ENCODE data around the gene GPATCH8.
"Not testable (repeated sequence)": the region's sequence is repeated elsewhere in the genome, so short reads cannot be mapped to it uniquely, and the experiment has no call there.

GPATCH8 gene

DNA sequence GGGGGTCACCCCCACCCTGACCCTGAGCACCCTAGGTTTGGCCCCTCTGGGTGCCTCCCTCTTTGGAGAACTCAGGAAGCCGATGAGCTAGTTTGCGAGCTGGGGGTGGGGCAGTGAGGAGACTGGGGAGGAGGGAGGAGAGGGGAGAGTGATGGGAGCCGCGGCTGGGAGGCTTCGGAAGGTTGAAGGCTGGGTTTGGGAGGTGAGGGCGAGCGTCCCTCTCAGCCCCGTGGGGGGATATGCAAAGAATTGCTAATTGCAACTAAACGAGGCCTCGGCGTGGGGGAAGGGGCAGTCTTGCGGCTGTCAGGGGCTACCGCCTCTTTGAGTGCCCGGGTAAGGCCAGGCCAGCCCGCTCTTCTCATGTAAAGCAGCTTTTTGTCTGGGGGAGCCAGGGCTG is 36.5 kb upstream of the GPATCH8 start:
- DNase-seq: no peak
- TF ChIP-seq POLR2A (IDR thresholded peaks at IDR 0.05; ENCODE audit: low read length) (no peak), GATA1 (IDR thresholded peaks at IDR 0.05; ENCODE audit: low read depth, low read length) (no peak)

DNA sequence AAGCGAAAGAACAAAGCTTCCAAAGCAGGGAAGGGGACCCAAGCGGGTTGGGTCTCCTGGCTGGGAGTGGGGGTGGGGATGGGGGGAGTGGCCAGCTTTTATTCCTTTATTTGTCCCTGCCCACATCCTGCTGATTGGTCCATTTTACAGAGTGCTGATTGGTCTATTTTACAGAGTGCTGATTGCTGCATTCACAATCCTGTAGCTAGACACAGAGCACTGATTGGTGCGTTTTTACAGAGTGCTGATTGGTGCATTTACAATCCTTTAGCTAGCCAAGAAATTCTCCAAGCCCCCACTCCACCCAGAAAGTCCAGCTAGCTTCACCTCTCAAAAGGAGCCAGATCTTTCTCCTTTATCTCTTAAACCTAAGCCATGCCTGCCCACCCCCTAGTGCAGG is 34.7 kb upstream of the GPATCH8 start:
- DNase-seq: not testable (repeated sequence)

GRCh38 chr17:44536090-44536953 is 33.1 kb upstream of the GPATCH8 start:
- no peak for DNase-seq
- no peak for TF ChIP-seq POLR2A (IDR thresholded peaks at IDR 0.05; ENCODE audit: low read length)
- TF ChIP-seq GATA1 (IDR thresholded peaks at IDR 0.05; ENCODE audit: low read depth, low read length): no peak

DNA sequence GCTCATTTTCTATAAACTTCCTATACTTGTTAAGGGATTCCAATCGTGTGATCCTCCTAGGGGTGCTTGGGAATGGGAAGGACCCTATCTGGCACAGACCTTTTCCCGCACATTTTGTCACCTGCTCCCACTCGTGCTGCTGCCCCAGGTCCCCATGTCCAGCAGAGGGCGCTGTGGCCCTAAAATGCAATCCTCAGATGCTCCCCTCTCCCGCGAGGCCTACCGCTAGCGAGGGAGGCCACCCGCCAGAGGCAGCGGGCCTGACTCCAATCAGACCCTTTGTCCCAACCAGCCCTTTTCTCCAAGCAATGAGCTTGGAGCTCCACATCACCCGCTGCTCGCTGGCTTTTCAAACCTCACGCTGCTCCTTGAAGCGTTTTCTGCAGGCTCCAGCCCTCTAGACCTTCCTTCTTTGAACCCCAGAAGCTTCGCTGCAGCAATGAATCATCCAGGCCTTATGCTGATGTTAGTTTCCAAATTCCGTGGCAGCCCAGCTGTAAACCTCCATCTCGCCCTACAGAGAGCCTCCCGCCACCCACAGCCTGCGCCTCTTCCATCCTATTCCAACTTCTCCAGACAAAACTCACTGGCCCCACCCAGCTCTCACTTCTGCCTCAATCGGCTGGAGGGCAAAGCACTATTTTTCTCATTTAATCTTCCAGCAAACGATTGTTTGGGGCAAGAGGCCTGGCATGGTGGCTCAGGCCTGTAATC is 30.5 kb upstream of the GPATCH8 start:
- DNase-seq: peak; percentile 80 to 90
- TF ChIP-seq POLR2A (IDR thresholded peaks at IDR 0.05; ENCODE audit: low read length) (no peak), GATA1 (IDR thresholded peaks at IDR 0.05; ENCODE audit: low read depth, low read length) (no peak)

DNA sequence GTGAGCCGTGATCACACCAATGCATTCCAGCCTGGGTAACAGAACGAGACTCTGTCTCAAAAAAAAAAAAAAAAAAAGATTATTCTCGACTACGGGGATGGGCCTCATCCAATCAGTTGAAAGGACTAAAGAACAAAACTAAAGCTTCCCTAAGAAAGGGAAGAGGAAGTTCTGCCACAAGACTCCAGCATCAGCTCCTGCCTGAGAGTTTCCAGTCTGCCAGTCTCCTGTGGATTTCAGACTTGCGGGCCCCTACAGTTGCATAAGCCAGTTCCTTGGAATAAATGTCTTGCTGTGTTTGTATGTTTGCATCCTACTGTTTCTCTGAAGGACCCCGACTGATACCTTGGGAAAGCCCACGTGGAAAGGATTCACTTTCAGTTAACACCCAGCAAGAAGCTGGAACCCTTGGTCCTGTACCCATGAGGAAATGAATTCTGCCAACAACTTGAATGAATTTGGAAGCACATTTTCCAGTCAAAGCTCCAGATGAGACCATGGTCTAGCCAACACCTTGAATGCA is 27.8 kb upstream of the GPATCH8 start:
- no peak for DNase-seq
- TF ChIP-seq GATA1 (IDR thresholded peaks at IDR 0.05; ENCODE audit: low read depth, low read length) (no peak), POLR2A (IDR thresholded peaks at IDR 0.05; ENCODE audit: low read length) (no peak)

- no peak for DNase-seq
- TF ChIP-seq POLR2A (IDR thresholded peaks at IDR 0.05; ENCODE audit: low read length): no peak
- TF ChIP-seq GATA1 (IDR thresholded peaks at IDR 0.05; ENCODE audit: low read depth, low read length): no peak
Observed at GRCh38 chr17:44529864-44530263, 26.7 kb upstream of the GPATCH8 start.

GRCh38 chr17:44527954-44528353 is 24.7 kb upstream of the GPATCH8 start:
- TF ChIP-seq POLR2A (IDR thresholded peaks at IDR 0.05; ENCODE audit: low read length) (no peak), GATA1 (IDR thresholded peaks at IDR 0.05; ENCODE audit: low read depth, low read length) (no peak)
- no peak for DNase-seq

DNA sequence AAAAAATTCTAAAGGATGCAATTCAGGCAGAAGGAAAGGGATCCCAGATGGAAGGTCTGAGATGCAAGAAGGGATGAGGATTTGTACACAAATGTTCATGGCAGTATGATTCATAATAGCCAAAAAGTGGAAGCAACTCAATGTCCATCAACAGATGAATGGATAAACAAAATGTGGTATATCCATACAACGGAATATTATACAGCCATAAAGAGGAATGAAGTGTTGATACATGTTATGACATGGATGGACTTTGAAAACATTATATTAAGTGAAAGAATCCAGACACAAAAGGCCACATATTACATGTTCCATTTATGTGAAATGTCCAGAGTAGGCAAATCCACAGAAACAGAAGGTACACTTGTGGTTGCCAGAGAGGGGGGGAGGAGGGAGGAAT is 23.9 kb upstream of the GPATCH8 start:
- TF ChIP-seq POLR2A (IDR thresholded peaks at IDR 0.05; ENCODE audit: low read length): no peak
- TF ChIP-seq GATA1 (IDR thresholded peaks at IDR 0.05; ENCODE audit: low read depth, low read length): no peak
- no peak for DNase-seq

DNA sequence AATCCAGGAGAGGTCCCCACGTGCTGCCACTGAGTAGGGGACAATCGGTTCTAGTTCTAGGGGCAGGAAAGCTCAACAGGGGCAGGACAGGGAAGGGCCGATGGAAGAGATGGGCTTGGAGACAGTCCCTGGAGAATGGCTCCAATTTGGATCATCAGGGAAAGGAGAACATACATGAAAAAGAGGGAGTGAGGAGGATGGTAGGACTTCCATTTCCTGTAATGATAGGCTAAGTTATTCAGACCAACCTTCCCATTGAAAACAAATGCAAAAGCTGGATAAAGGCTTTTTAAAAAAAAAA is 20.4 kb upstream of the GPATCH8 start:
- DNase-seq: no peak
- no peak for TF ChIP-seq GATA1 (IDR thresholded peaks at IDR 0.05; ENCODE audit: low read depth, low read length)
- TF ChIP-seq POLR2A (IDR thresholded peaks at IDR 0.05; ENCODE audit: low read length): no peak

GRCh38 chr17:44522883-44523671 is 19.9 kb upstream of the GPATCH8 start:
- TF ChIP-seq POLR2A (IDR thresholded peaks at IDR 0.05; ENCODE audit: low read length): no peak
- TF ChIP-seq GATA1 (IDR thresholded peaks at IDR 0.05; ENCODE audit: low read depth, low read length): no peak
- peak; percentile 65 to 78 for DNase-seq

- DNase-seq: no peak
- no peak for TF ChIP-seq GATA1 (IDR thresholded peaks at IDR 0.05; ENCODE audit: low read depth, low read length)
- TF ChIP-seq POLR2A (IDR thresholded peaks at IDR 0.05; ENCODE audit: low read length): no peak
Observed at GRCh38 chr17:44518032-44518431, 14.8 kb upstream of the GPATCH8 start.

- DNase-seq: peak in 1 of 2 experiments; percentile 25
Observed at GRCh38 chr17:44511241-44512134, 8.3 kb upstream of the GPATCH8 start.

DNA sequence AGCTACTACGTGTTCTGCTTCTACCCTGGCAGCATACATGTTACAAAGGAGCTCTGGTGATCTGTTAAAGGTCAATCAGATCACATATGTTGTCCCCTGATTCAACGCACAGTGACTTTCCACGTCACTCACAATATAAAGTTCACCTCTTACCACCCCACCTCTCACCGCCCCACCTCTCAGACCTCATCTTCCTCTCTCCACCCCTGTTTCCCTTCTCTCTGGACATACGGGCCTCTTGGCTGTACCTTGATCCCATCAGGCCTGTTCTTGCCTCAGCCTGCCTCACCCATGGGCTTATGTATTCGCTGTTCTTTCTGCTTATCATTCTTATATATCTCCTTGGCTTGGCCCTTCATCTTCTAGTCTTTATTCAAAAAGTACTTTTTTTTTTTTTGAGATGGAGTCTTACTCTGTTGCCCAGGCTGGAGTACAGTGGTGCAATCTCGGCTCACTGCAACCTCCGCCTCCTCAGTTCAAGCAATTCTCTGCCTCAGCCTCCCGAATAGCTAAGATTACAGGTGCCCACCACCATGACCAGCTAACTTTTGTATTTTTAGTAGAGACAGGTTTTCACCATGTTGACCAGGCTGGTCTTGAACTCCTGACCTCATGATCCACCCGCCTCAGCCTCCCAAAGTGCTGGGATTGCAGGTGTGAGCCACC is 3.9 kb upstream of the GPATCH8 start:
- DNase-seq: not testable (repeated sequence)
